Measurements from ENCODE around the gene L3MBTL4. TPM values are rescaled to one million over a fixed set of nuclear protein-coding genes. Genes with fewer than 3 reads are reported as not detected.

Gene L3MBTL4
- total RNA-seq, 4 donors from 2014 or later = 0.40 to 3.8 (median 0.76) TPM

GRCh38 chr18:5958822-5959221 lies 455.9 kb downstream of the L3MBTL4 start:
- DNase-seq = no peak
- no peak for TF ChIP-seq CTCF (IDR thresholded peaks at IDR 0.05 in 4 of 5, conservative IDR thresholded peaks at IDR 0.05 in 1 of 5)
- no peak for TF ChIP-seq POLR2A (IDR thresholded peaks at IDR 0.05)
- H3K27ac ChIP-seq = no peak overlapping the region
- in situ Hi-C loops (cut with MboI; ENCODE audit: low sequenced_read_pairs in 4 of 4) (no loop called here), intact Hi-C loops (cut with DNase I; ENCODE audit: low total_unique reads) (no loop called here)
- H3K36me3 ChIP-seq = no peaks in the 10 kb centered on the region
- no peaks in the 10 kb centered on the region for H3K9me3 ChIP-seq
- no peak for ATAC-seq
- no peaks in the 10 kb centered on the region for H3K27me3 ChIP-seq
- no peak overlapping the region for H3K4me3 ChIP-seq
- H3K4me1 ChIP-seq = no peaks in the 10 kb centered on the region

- Histone ChIP-seq H3K27me3 (no peaks in the 10 kb centered on the region), H3K27ac (no peak overlapping the region), H3K36me3 (no peaks in the 10 kb centered on the region), H3K4me1 (no peaks in the 10 kb centered on the region), H3K4me3 (no peak overlapping the region), H3K9me3 (no peaks in the 10 kb centered on the region)
- intact Hi-C loops (cut with DNase I; ENCODE audit: low total_unique reads) = no loop called here
- no peak for TF ChIP-seq POLR2A (IDR thresholded peaks at IDR 0.05)
- TF ChIP-seq CTCF (IDR thresholded peaks at IDR 0.05 in 4 of 5, conservative IDR thresholded peaks at IDR 0.05 in 1 of 5) = no peak
- DNase-seq (no peak), ATAC-seq (no peak)
- in situ Hi-C loops (cut with MboI; ENCODE audit: low sequenced_read_pairs in 4 of 4) = no loop called here
These were observed 458.9 kb downstream of the L3MBTL4 start for GRCh38 chr18:5955861-5956260.

GRCh38 chr18:5951515-5952091 lies 463.1 kb downstream of the L3MBTL4 start:
- Histone ChIP-seq H3K27ac (no peak overlapping the region), H3K27me3 (no peaks in the 10 kb centered on the region), H3K4me1 (no peaks in the 10 kb centered on the region), H3K4me3 (no peak overlapping the region), H3K9me3 (no peaks in the 10 kb centered on the region), H3K36me3 (no peaks in the 10 kb centered on the region)
- in situ Hi-C loops (cut with MboI; ENCODE audit: low sequenced_read_pairs in 4 of 4) (no loop called here), intact Hi-C loops (cut with DNase I; ENCODE audit: low total_unique reads) (no loop called here)
- DNase-seq (no peak), ATAC-seq (no peak)
- no peak for TF ChIP-seq CTCF (IDR thresholded peaks at IDR 0.05 in 4 of 5, conservative IDR thresholded peaks at IDR 0.05 in 1 of 5)
- no peak for TF ChIP-seq POLR2A (IDR thresholded peaks at IDR 0.05)

GRCh38 chr18:5948781-5949180 lies 465.9 kb downstream of the L3MBTL4 start:
- H3K4me3 ChIP-seq = no peak overlapping the region
- no peaks in the 10 kb centered on the region for H3K36me3 ChIP-seq
- intact Hi-C loops (cut with DNase I; ENCODE audit: low total_unique reads) (no loop called here), in situ Hi-C loops (cut with MboI; ENCODE audit: low sequenced_read_pairs in 4 of 4) (no loop called here)
- DNase-seq (no peak), ATAC-seq (no peak)
- no peak for TF ChIP-seq POLR2A (IDR thresholded peaks at IDR 0.05)
- no peak for TF ChIP-seq CTCF (IDR thresholded peaks at IDR 0.05 in 4 of 5, conservative IDR thresholded peaks at IDR 0.05 in 1 of 5)
- no peaks in the 10 kb centered on the region for H3K27me3 ChIP-seq
- H3K4me1 ChIP-seq = no peaks in the 10 kb centered on the region
- H3K27ac ChIP-seq = no peak overlapping the region
- H3K9me3 ChIP-seq = no peaks in the 10 kb centered on the region

- H3K36me3 ChIP-seq = no peaks in the 10 kb centered on the region
- TF ChIP-seq POLR2A (IDR thresholded peaks at IDR 0.05) (no peak), CTCF (IDR thresholded peaks at IDR 0.05 in 4 of 5, conservative IDR thresholded peaks at IDR 0.05 in 1 of 5) (no peak)
- DNase-seq = no peak
- in situ Hi-C loops (cut with MboI; ENCODE audit: low sequenced_read_pairs in 4 of 4) = no loop called here
- ATAC-seq = no peak
- intact Hi-C loops (cut with DNase I; ENCODE audit: low total_unique reads) = no loop called here
- H3K4me3 ChIP-seq = no peak overlapping the region
- no peaks in the 10 kb centered on the region for H3K27me3 ChIP-seq
- H3K4me1 ChIP-seq = no peaks in the 10 kb centered on the region
- H3K27ac ChIP-seq = no peak overlapping the region
- H3K9me3 ChIP-seq = no peaks in the 10 kb centered on the region
These were observed 466.5 kb downstream of the L3MBTL4 start for GRCh38 chr18:5948237-5948636.

All from gastrocnemius medialis (tissue), 4 donors.